Activated naive CD8-positive, alpha-beta T cell treated with anti-CD3 and anti-CD28 coated beads, Interleukin-2, amount 50 U/mL, for 24 hours (primary cell): ENCODE measurements around the gene GATA5.
"Not testable (repeated sequence)": the region's sequence is repeated elsewhere in the genome, so short reads cannot be mapped to it uniquely, and the experiment has no call there.

Source experiments
- ATAC-seq: fragments of 150-1000 bp; cut with Tn5 transposase; one replicate; pipeline ENCODE4 v1.10.0; 2021
- DNase-seq: peaks from one replicate; pipeline ENCODE4 v3.0.0; 2021
- H3K27ac Mint-ChIP-seq: one replicate; pipeline ENCODE4 v1.8.0; 2021; ENCODE audit warnings: mild to moderate bottlenecking, mixed read lengths
- H3K27me3 Mint-ChIP-seq: one replicate; pipeline ENCODE4 v1.8.0; 2021; ENCODE audit warnings: mixed read lengths
- H3K36me3 Mint-ChIP-seq: one replicate; pipeline ENCODE4 v1.8.0; 2021; ENCODE audit warnings: low read depth, mixed read lengths
- H3K4me1 Mint-ChIP-seq: one replicate; pipeline ENCODE4 v1.8.0; 2021; ENCODE audit warnings: mixed read lengths
- H3K4me3 Mint-ChIP-seq: one replicate; pipeline ENCODE4 v1.8.0; 2021; ENCODE audit warnings: mild to moderate bottlenecking, moderate library complexity, mixed read lengths
- H3K9me3 Mint-ChIP-seq: one replicate; pipeline ENCODE4 v1.8.0; 2021; ENCODE audit warnings: mixed read lengths

Gene GATA5

DNA sequence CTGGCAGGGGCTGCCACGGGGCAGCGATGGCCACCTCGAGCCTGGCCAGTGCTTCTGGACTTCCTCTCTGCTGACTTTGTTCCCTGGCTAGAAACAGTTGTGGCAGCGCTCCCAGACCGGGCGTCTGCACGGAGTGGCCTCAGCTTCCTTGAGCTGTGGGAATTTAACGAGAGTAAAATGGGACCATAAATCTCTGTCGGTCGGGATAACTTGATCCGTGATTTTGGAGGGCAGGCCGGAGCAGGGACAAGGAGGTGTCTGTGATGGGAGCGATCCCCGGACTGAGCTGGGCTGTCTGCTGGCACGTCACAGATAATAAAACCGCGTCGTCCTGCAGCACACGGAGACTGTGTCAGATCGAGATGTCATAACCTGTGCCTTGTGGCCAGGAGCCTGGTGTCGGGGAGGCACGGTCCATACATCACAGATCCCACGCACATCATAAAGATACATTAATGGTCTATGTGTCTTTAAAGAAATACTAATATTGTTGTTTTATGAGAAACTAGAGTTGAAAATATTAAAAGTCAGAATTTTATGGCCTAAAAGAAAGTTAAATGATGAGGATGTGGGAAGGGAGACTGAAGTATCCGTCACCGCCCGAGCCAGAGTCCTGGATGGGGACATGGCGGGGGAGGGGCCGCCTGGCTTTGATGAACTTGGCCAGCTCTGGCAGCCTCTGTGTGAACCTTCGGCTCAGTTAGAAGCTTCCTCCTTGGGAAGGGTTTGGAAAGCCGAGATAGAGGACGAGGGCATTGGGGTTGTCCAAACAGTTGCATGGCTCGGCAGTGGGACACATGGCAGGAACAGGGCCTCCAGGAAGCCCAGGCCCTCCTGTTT lies 41.9 kb downstream of the GATA5 start:
- DNase-seq, result no peak
- H3K4me3 Mint-ChIP-seq, result no peak overlapping the region
- no peak overlapping the region for H3K27ac Mint-ChIP-seq
- H3K36me3 Mint-ChIP-seq, result no peaks in the 10 kb centered on the region
- no peaks in the 10 kb centered on the region for H3K9me3 Mint-ChIP-seq
- no peaks in the 10 kb centered on the region for H3K4me1 Mint-ChIP-seq
- no peak for ATAC-seq
- H3K27me3 Mint-ChIP-seq, result peaks cover 31% of the 10 kb centered on the region

DNA sequence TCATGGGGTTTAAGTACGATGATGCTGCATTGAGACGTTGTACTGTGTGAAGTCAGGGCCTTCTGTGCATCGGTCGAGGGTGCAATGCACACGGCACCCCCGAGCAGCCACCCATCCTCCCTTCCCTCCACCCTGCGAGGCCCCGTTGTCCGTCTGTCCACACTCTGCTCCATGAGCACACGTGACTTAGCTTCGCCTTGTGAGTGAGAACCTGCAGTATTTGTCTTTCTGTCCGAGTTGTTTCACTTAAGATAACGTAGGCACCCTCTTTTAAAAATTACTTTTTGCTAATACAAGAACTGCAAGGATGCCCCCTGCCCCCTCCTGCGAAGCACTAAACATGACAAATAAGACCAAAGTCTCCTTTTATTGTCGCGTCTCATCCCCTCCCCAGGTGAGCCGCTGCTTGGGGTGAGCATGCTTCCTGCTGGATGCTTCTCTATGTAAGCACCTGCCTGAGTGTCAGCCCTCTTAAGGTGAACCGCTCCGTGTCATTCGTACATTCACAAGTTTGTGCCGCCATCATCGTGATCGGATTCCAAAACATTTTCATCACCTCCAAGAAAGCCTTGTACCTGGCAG lies 44.8 kb downstream of the GATA5 start:
- Mint-ChIP-seq H3K4me3 (no peak overlapping the region), H3K4me1 (no peaks in the 10 kb centered on the region), H3K27me3 (peaks cover 26% of the 10 kb centered on the region), H3K27ac (no peak overlapping the region), H3K9me3 (no peaks in the 10 kb centered on the region), H3K36me3 (no peaks in the 10 kb centered on the region)
- no peak for ATAC-seq
- no peak for DNase-seq

DNA sequence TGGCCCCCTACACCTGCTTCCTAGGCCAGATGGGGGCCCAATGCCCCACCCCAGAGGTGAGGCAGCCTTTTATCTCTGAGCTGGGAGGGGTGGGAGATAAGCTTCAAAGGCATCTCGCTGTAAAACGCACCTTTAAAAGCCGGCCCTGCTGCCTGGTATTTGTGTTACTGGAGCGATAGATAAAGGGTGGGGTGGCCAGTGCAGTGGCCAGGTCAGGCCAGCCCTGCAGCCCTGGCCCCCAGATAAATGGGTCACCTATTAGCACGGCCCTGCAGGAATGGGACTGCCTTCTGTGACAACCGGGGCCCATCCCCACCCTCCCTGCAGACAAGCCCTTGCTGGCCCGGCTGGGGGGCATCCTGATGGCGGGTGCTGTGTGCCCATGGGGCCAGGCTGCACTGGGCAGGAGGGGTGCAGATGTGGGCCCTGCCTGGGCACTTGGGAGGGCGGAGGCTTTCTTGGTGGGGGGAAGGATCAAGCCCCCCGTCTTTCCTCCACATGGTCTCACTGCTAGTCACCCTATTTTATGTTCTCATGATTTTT lies 45.4 kb downstream of the GATA5 start:
- H3K27me3 Mint-ChIP-seq, result peaks cover 21% of the 10 kb centered on the region
- no peaks in the 10 kb centered on the region for H3K9me3 Mint-ChIP-seq
- no peak overlapping the region for H3K4me3 Mint-ChIP-seq
- ATAC-seq (no peak), DNase-seq (no peak)
- no peak overlapping the region for H3K27ac Mint-ChIP-seq
- no peaks in the 10 kb centered on the region for H3K4me1 Mint-ChIP-seq
- H3K36me3 Mint-ChIP-seq, result no peaks in the 10 kb centered on the region

DNA sequence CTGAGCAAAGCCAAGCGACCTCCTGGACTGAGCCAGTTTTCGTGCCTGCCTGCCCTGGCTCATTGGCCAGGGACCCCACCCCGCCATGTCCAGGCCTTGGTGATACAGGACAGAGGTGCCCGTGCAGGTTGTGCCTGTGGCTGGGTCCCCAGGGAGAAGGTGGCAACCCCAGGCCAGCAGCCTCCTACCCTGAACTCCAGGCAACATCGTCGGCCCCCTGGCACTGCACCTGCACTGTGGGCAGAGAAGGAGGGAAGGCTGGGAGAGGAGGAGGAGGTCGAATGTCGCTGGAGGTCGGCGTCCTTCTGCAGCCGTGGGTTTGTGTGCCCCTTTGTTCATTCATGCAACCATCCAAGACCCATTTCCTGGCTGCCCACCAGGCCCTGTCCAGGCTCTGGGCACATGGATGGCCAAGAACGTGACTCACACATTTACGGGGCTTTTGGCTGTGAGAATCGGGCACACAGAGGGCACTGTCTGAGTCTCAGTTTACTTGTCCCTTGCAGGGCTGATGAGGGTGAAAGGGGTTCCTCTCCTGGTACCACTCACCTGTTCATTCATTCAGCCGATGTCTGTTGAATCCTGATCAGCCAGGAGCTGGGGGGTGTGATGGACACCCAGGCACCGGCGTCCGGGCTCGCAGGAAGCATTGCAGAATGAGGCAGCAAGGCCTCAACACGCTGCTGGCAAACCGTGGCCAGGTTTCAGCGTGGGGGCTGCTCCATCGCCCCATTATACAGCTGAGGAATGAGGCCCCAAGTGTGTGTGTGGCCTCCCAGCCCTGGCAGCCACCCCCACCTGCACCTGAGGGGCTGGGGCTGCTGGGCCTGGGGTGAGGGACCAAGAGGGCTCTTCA lies 46.1 kb downstream of the GATA5 start:
- ATAC-seq, result no peak
- Mint-ChIP-seq H3K27me3 (peaks cover 15% of the 10 kb centered on the region), H3K9me3 (no peaks in the 10 kb centered on the region), H3K36me3 (no peaks in the 10 kb centered on the region), H3K4me3 (no peak overlapping the region), H3K4me1 (no peaks in the 10 kb centered on the region), H3K27ac (no peak overlapping the region)
- DNase-seq, result no peak

DNA sequence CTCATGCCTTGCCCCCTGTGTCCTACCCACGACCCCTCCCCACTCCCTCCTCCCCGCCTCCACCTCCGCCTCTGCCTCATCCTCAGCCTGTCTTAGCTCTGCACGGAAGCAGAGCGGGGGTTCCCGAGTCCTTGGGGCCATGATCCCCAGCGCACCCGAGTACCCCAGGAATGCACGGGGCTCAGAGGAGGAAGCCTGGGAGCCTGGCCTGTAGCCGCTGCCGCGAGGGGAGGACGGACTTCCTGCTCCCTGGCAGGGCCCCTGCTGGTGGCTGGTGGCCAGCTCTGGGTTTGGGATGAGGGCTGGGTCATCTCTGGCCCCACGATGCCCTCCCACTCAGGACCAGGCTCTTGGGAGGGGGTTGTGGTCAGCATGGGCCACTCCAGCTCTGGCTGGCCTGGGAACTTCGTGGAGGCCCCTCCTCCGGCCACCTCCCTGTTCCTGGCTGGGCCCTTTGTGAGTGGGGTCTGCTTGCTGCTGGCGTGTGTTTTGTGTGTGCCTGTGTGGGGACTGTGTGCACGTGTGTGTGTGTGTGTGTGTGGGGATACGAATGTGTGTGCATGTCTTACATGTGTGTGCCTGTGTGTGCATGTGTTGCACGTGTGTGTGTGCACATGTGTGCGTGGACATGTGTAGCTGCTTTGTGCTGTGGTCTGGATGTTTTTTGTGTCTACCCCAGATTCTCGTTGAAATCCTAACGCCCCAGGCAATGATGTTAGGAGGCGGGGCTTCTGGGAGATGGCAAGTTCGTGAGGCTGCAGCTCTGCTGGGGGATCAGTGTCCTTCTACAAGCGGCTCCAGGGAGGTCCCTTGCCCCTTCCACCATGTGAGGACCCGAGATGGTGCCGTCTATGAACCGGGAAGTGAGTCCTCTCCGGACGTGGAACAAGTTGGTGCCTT lies 47.1 kb downstream of the GATA5 start:
- Mint-ChIP-seq H3K36me3 (no peaks in the 10 kb centered on the region), H3K9me3 (no peaks in the 10 kb centered on the region), H3K4me1 (no peaks in the 10 kb centered on the region), H3K4me3 (no peak overlapping the region), H3K27ac (no peak overlapping the region), H3K27me3 (peaks cover 5% of the 10 kb centered on the region)
- DNase-seq, result no peak
- ATAC-seq, result no peak

DNA sequence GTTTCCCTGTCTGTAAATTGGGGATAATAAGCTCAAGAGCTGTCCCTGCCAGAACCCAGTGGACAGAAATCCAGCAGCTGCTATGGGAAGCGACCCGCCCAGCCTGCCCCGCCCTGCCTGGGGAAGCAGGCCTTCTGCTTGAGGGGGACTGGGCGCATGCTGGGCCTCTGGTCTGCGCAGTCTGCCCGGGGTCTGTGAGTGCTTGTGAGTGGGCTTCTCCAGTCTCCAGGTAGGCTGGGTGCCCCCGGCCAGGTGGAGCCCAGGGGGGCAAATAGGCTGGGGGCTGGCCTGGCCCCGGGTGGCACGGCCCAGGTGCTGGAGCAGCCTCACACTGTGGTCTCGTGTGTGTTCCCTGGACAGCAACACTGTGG lies 47.8 kb downstream of the GATA5 start:
- H3K9me3 Mint-ChIP-seq, result no peaks in the 10 kb centered on the region

DNA sequence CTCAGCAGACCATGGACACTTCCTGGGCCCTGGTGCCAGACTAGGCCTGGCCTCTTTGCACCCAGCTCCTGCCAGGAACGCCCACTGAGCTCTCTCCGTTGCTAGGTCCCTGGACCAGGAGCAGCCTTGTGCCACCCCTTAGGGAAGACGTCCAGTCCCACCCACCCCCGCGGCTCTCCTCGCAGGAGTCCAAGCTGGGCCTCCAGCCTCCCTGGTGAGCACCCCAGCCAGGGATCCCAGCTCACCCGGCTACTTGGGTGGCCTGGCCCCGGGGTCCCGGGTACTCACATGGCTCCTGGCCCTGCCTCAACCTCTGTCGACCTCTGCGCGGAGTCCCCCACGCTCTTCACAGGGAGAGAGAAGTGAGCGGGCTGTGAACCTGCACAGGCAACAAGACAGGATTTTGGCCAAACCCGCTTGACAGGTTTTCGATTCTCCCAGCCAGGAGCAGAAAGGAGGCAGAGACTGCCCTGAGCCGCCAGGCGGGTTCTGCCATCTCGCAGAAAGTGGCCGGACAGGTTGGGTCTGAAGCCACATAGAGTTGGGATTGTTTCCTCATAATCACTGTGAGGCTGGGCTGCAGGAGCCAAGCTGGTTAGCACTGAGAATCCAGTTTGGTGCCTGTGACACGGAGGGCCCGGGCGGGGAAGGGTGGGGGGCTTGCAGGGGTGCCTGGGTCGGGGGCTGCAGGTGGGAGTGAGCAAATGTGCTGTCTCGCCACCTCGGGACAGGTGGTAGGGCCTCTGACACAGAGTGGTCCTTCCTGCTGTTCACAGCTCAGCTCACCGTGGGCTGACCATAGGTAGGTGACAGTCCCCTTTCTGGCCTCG lies 48.4 kb downstream of the GATA5 start, which contains the start of gene RBBP8NL:
RBBP8NL (minus strand) TSS at position 368 of the 830 bp plus-strand sequence. CDS start 7,892 bp downstream, outside the sequence.
- Mint-ChIP-seq H3K4me3 (no peak within 1 kb of the TSS), H3K4me1 (no peaks in the 10 kb centered on the region), H3K36me3 (no peaks in the 10 kb centered on the region), H3K9me3 (no peaks in the 10 kb centered on the region), H3K27me3 (peaks cover 3% of the 10 kb centered on the region), H3K27ac (no peak within 1 kb of the TSS)
- no peak for ATAC-seq
- no peak for DNase-seq

More for the DNA sequence above, 47.8 kb downstream of the GATA5 start:
- ATAC-seq (no peak), DNase-seq (no peak)
- peaks cover 4% of the 10 kb centered on the region for H3K27me3 Mint-ChIP-seq
- H3K4me1 Mint-ChIP-seq, result no peaks in the 10 kb centered on the region
- H3K27ac Mint-ChIP-seq, result no peak overlapping the region
- no peaks in the 10 kb centered on the region for H3K36me3 Mint-ChIP-seq
- no peak overlapping the region for H3K4me3 Mint-ChIP-seq

DNA sequence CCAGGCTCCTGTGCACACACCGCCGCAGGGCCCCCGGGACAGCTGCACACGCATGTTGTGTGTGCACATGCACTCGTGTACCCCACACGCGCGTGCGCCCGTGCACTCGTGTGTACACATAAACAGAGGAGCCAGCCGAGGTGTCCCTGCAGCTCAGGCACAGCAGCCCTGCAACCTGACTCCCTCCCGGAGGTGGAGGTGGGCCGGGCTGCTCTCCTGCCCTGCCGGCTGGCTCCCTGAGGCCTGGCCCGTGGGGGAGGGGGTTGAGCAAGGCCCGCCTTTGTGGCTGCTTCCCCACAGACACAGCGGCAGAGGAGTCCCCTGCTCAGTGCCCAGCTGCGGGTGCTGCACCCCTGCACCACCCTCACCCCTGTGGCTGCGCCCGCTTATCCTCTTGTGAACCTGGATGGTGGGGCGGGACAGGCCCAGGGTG lies 49.1 kb downstream of the GATA5 start:
- Mint-ChIP-seq H3K27me3 (peaks cover 3% of the 10 kb centered on the region), H3K4me3 (no peak overlapping the region), H3K36me3 (no peaks in the 10 kb centered on the region), H3K9me3 (no peaks in the 10 kb centered on the region), H3K27ac (no peak overlapping the region), H3K4me1 (no peaks in the 10 kb centered on the region)
- no peak for DNase-seq
- ATAC-seq, result no peak

DNA sequence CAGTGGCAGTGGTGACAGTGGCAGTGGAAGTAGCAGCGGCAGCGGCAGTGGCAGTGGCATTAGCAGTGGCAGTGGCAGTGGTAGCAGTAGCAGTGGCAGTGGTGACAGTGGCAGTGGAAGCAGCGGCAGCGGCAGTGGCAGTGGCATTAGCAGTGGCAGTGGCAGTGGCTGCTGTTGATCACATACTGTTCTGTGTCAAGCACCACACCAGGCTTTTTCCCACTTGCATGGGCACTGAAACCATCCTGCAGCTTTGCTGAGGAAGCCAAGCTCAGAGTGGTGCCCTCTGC lies 49.8 kb downstream of the GATA5 start:
- not testable (repeated sequence) for H3K4me3 Mint-ChIP-seq, H3K36me3 Mint-ChIP-seq, ATAC-seq, H3K27me3 Mint-ChIP-seq, H3K9me3 Mint-ChIP-seq, H3K4me1 Mint-ChIP-seq, DNase-seq, H3K27ac Mint-ChIP-seq

DNA sequence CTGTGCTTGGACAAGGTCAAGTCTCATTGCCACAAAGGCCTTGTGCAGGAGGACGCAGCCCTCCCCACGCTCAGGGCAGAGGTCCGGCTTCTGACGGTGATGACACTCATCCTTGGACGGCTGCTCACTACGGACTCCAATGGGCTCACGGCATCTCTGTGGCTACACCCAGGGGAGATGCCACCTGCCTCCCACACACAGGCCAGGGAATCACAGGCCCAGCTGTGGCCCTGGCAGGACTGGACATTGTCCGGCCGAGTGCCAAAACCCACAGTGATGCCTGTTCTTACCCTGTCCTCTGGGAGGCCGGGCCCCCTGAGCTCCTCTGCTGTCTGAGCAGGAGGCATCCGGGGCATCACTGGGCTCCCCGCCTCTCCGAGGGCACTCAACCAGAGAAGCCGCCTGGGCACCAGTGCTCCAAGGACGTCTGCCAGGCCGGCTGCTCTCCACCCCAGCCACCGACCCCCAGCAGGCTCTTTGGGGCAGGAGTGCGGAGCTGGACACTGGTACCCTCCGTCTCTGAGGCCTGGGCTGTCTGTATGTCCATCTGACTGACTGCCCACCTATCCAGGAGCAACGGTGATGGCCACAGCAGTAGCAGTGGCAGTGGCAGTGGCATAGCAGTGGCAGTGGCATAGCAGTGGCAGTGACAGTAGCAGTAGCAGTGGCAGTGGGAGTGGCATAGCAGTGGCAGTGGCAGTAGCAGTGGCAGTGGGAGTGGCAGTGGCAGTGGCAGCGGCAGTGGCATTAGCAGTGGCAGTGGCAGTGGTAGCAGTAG lies 50.3 kb downstream of the GATA5 start:
- Mint-ChIP-seq H3K4me1 (no peaks in the 10 kb centered on the region), H3K36me3 (no peaks in the 10 kb centered on the region), H3K27ac (no peak overlapping the region), H3K27me3 (peaks cover 3% of the 10 kb centered on the region), H3K4me3 (no peak overlapping the region), H3K9me3 (no peaks in the 10 kb centered on the region)
- DNase-seq (no peak), ATAC-seq (no peak)

DNA sequence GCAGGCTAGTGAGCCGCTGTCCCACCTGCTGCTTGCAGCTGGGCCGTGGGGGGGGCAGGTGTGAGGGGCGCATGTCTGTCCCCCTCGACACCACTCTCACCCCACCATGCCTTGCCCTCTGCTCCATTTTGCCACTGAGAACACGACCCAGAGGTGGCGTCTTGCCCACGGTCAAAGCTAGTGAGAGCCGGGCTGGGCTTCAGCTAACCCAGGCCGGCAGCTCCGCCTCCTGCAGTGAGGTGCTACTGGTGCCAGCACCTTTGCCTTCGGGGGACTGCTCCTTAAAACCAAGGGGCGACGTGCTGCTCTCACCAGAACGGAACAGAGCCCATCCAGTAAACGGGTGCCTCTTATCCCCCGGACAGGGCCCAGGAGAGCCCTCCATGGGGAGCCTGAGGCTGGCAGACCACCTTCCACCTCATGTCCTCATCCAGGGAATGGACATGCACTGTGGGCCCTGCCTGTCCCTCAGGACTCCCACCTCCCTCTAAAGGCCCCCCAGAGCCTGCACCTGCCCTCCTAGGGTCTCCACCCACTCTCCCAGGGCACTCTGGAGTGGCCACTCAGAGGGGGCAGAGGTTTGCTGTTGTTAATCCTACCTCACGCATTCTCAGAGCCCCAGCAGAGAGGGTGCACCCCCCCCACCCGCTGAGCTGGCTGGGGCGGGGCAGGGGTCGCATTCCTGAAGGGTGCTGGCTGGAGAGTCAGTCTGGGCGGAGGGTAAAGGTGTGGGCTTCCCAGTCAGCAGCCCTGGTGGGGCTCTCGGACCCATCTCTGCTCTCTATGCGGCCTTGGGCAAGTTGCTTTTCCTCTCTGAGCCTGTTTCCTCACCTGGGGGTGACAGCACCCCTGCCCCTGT lies 51.3 kb downstream of the GATA5 start:
- no peaks in the 10 kb centered on the region for H3K9me3 Mint-ChIP-seq
- peaks cover 3% of the 10 kb centered on the region for H3K27me3 Mint-ChIP-seq
- H3K4me3 Mint-ChIP-seq, result no peak overlapping the region
- no peaks in the 10 kb centered on the region for H3K4me1 Mint-ChIP-seq
- H3K36me3 Mint-ChIP-seq, result no peaks in the 10 kb centered on the region
- no peak overlapping the region for H3K27ac Mint-ChIP-seq
- DNase-seq (no peak), ATAC-seq (no peak)

DNA sequence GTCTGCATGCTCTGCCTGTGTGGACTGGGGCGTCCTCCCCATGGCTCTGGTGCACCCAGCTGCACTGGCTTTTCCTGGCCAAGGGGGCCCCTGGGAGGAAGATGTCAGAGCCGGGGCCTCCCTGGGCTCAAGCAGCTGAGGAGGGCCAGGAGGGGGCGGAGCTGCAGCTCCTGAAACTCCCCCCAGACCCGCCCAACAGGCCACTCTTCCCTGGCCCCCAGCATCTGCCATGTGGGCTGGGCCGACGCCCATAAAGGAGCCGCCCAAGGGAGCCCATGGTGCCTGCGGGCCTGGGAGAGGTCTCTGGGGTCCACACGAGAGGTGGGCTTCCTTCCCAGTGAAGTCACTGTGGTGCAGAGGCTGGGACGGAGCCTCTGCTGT lies 52.5 kb downstream of the GATA5 start:
- Mint-ChIP-seq H3K4me3 (no peak overlapping the region), H3K36me3 (no peaks in the 10 kb centered on the region), H3K27ac (no peak overlapping the region), H3K4me1 (no peaks in the 10 kb centered on the region), H3K9me3 (no peaks in the 10 kb centered on the region), H3K27me3 (no peaks in the 10 kb centered on the region)
- ATAC-seq (no peak), DNase-seq (no peak)
